Measurements from ENCODE around the gene CNKSR3.
"Not testable (repeated sequence)": the region's sequence is repeated elsewhere in the genome, so short reads cannot be mapped to it uniquely, and the experiment has no call there.

The CNKSR3 gene

GRCh38 chr6:154510144-154510905 lies at the start of gene CNKSR3:
Gene CNKSR3, minus strand, starts transcription at chr6:154510685. Its CDS starts 571 bp downstream, at chr6:154510114.
- peak; percentile 12 for DNase-seq

DNA sequence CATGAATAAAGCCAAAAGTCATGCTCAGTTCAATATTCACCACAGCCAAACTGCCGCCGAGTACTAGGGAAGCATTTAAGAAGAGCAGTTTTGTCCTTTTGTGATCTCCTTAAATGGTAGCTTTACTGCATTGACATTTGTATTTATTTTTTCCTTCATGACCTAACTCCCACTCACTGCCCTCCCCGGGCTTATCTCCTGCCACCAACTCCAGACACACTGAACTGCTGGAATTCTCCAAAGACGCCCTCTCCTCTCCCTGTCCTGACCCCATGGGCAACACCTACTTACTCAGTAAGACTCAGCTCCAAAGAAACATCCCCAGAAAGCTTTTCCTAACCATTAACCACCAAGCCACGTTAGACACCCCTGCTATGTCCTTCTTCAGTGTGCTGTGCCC lies 48.5 kb upstream of the CNKSR3 start:
- no peak for DNase-seq

GRCh38 chr6:154558513-154558912 lies 48.0 kb upstream of the CNKSR3 start:
- no peak for DNase-seq

- no peak for DNase-seq
These were observed 44.7 kb upstream of the CNKSR3 start for GRCh38 chr6:154555073-154555677.

DNA sequence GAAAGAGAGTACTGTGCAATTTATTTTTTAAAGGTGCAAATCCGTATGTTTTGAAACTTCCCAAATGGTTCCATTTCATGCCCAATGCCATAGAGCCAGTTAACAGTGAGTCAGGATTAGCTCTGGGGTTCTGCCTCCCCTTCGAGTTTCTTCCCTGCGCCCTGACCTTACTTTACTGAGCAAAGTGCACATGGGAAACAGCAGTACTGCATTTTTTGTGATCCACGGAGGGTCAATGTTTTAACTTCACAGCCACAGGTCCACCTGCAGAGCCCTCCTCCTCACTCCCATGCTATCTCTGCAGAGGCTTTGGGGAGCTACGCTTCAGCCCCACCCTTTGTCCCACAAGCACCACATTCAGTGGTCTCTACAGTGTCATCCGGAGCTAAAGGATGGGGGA lies 44.0 kb upstream of the CNKSR3 start:
- no peak for DNase-seq

DNA sequence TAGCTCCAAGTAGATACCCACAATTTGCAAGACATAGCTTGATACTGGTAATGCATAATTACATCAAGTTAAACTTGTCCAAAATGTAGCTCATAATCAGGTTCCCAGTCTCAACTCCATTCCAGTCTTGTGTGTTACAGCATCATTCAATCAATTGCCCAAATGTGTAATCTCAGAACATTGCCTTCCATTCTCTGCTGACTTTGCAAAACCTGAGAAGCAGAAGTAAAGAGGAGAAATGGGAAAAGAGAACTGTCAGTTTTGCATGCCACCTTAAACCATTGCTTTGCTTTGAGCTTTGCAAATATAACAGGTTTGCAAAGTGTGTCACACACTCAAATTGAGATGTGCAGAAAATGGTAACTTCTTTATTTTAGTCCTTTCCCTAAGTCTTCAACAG lies 40.3 kb upstream of the CNKSR3 start:
- no peak for DNase-seq

DNA sequence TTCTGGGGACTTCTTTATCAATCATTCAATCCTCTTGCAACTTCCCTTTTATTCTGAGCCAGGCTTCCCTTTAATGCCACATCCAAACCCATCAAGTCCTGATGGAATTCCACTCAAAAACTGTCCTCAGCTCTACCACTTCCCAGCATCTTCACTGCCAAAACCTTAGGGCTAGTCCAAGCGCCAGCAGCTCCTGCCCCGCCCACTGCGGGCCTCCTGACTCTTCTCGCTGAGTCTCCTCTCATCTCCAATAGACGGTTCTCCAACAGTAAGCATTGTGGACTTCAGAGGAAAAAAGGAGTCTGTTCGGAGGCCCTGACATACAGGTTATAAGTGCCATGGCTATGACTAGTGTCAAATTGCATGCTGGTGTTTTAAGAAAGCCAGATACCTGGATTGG lies 38.7 kb upstream of the CNKSR3 start:
- no peak for DNase-seq

DNA sequence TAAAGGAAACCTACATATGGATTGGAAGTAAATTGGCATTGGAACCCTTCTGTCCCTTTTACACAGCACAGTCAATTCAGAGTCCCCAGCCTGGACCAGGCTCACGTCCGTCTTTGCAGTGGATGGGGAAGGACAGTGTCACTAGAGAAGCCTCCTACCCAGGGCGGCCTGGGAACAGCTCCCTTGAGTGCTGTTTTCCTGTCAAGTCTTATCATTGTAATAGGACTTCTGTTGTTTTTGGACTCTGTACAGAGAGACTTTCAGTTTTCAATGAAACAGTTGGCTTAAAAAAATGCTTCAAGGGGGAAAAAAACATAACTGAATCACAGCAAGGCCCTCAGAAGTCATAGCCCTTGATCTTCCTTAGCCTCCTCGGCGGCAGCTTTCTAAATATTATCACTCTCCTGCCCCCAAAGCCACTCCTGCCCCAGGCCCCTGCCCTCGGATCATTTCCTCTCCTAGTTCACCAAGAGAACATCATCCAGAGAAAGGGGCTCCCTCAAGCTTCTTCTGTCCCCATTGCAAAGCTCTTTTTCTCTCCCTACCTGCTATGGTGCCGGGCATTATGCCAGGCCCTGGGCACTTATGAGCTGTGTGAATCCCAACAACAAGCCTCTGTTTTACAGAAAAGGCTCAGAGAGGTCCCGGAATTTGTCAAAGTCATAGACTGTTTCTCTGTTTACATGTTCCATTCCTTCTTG lies 37.8 kb upstream of the CNKSR3 start:
- no peak for DNase-seq

DNA sequence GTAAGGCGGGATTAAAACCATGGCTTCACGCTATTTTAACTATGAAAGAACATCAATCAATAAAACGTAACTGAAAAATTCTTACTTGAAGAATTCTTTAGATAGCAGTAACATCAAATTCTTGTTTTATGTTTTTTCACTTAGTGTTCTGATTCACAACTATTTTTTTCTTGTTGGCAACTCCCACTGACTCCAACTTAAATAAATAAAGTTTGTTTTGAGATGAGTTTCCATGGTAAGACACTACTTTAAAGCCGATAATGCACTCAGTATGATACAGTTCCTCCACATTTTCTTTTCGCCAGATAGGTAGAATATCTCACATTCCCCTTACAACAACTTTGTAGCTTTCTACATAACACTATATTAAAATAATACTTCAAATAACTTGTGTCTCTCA lies 33.1 kb upstream of the CNKSR3 start:
- DNase-seq = no peak

DNA sequence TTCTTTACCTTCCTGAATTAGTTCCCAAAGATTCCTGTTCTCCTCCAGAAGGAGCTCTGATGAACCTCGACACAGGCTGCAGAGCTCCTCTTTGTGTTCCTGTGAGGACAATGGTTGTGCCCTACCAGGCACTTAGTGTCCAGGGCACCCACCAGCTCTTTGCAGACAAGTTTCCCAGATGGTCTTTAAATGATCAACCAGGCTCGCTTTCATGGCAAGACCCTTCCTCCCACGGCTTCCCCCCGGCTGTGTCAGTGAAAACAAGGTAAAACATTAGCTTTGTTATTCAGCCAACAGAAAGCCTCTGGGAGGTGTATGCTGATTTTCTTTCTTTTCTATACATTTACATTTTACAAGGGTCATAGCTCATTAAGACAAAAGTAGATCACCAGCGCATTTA lies 32.3 kb upstream of the CNKSR3 start:
- DNase-seq = no peak

DNA sequence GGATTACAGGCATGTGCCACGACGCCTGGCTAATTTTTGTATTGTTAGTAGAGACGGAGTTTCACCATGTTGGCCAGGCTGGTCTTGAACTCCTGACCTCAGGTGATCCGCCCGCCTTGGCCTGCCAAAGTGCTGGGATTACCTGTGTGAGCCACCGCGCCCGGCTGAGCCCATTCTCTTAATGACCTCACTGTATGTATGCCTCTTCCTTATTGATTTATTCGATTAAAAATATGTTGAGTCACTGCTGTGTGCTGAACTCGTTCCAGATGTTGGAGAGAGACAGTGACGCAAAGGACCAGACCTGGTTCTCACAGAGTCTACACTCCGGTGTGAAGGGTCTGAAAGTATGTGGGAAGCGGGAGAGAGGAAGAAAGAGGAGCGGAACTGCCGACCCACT lies 31.4 kb upstream of the CNKSR3 start:
- not testable (repeated sequence) for DNase-seq

GRCh38 chr6:154539593-154540269 lies 29.2 kb upstream of the CNKSR3 start:
- DNase-seq = no peak

DNA sequence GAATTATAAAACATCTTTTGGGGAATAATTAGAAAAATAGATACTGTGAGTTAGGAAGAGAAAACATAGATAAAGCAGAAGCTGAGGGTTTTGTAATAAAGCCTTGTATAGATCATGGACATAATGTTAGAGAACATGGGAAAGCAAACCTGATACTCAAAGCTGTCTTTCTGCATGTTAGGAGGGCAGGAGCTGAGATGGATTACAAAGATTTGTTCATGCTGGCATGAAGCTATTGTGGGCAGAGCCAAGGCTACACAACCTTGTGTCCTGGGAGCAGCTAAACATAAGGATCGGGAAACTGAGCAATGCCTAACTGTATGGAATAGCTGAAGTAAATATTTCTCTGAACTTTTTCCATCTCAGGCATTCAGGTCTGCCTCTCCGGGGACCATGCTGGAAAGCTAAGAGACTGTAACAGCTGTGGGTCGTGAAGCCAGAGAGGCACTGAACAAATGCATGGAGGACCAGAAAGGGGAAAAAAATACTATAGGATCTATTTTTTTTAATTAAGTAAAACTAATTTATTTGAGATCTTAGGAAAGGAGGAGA lies 28.2 kb upstream of the CNKSR3 start:
- no peak for DNase-seq

DNA sequence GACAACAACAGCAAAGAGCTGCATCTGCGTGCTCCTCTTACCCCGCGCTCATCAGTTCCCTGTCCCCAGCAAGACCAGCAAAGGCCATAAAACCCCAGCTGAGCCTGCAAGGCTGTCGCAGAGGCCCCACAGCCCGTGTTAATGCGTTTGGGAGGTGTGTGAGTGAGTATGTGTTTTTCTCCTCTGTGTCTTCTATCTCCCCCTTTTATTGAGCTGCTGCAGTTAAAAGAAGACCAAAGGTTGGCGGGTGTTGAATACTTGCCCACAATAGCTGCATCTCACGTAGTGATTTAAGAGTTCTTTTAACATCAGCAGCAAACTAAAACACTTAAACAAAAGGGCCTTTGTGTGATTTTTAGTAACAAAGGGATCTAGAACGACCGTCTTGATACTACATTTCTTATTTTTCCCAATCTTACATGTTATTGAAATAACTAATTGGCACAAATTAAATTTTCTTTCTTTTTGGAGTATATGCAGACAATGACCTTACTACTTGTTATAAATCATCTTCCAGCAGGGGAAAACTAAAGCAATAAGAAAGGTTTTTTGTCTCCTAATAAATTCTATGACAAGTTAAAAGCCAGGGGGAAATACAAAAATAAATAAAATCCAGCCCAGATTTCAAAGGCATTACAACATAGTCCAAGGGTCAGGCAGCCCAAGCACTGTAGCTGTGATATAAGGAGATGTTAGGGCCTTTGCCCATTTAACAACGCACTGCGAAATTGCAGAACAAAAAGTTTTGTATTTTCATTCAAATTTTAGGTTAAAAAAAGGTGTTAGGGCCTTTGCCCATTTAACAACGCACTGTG lies 27.2 kb upstream of the CNKSR3 start:
- no peak for DNase-seq

DNA sequence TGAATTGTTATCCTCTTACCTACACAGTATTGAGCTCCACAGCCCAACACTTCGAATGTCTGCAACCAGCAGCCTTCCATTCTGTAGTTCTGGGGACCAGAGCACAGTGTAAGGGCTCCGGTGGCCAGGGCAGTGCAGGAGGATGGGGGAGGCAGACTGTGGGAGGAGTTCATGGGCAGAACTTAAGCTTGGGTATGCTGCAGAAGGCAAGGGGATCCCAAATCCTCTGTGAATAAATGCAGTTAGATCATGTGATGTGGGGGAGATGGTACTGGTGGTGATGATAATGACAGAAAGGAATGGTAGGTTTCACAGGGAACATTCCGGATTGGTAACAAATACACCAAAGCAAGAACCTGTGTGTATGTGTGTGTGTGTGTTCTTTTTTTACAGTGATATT lies 26.5 kb upstream of the CNKSR3 start:
- DNase-seq = no peak

DNA sequence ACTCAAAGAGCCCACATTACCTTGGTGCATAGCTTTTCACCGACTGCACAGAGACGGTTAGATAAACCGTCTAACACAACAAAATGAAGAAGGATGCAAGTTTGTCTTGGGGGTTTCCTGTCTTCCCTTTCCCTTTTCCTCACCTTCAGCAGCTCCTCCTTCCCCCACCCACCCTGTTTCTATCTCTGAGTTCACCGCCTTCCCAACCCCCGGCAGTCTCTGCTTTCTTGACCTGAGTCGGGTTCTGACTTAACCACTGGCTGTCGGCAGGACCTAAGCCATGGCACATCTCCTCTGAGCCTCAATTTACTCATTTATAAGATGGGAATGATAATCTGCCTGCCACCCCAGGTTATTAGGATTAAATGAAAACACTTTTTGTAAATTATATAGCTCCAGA lies 25.8 kb upstream of the CNKSR3 start:
- DNase-seq = no peak

DNA sequence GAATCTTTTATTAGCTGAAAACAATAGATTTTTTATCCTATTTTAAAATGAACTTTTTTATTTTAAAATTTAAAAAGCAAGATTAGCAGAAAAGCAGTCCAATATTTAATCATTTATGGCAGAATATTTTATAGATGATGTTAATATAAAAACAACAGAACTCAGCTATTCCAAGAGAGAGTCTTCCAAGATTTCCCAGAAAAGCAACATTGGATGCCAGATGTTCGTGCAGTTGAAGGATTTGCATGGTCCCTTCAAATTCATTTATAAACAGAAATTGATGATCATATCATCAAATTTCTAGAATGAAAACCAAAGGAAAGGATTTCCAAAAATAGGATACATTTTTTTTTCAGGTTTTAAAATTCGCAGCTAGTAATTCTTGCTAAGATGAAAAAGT lies 25.4 kb upstream of the CNKSR3 start:
- DNase-seq = no peak

DNA sequence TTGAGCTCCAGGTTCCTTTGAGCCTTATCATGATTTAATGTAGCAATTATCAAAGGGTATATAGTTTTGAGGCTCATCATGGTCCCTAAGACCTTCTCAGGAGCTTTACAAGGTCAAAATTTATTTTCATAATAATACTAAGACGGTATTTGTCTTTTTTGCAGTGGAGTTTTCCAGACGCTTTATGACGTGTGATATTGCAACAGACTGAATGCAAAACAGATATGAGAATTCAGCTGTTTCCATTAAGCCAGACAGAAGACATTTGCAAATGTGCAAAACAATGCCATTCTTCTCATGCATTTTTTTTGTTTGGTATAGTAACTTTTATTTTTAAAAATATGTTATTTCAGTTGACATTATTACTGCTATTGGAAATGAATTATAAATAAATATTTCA lies 24.7 kb upstream of the CNKSR3 start:
- DNase-seq = no peak

DNA sequence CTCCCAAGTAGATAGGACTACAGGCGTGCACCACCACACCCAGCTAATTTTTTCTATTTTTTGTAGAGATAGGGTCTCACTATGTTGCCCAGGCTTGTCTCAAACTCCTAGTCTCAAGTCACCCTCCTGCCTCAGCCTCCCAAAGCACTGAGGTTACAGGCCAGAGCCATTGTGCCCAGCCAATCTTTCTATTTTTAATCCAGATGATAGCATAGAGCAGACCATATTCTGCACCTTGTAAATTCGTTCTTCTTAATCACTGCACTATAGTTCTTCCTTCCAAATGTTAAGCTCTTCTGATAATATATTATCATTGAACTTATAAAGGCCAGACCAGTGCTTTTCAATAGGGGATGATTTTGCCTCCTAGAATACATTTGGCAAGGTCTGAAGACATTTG lies 24.0 kb upstream of the CNKSR3 start:
- no peak for DNase-seq

GRCh38 chr6:154532426-154532825 lies 21.9 kb upstream of the CNKSR3 start:
- DNase-seq = no peak

GRCh38 chr6:154529957-154530356 lies 19.5 kb upstream of the CNKSR3 start:
- no peak for DNase-seq

DNA sequence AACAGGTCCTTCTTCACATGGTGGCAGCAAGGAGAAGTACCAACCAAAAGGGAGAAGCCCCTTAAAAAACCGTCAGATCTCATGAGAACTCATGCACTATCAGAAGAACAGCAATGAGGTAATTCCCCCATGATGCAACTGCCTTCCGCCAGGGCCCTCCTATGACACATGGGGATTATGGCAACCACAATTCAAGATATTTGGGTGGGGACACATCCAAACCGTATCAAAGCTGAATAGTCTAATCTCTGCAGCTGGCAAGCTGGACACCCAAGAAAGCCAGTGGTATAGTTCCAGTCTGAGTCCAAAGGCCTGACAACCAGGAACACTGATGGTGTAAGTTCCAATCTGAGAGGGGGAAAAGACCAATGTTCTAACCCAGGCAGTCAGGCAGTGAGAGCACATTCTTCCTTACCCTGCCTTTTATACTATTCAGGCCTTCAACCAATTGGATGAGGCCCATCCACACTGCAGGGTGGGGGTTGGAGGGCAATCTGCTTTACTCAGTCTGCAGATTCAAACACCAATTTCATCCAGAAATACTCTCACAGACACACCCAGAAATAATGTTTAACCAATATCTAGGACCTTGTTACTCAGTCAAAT lies 17.9 kb upstream of the CNKSR3 start:
- DNase-seq = no peak
